Globus pallidus (tissue), 1 donor: ENCODE data around the gene NINJ2.

Source experiments
- DNase-seq: peaks from one replicate; pipeline ENCODE4 v3.0.0-alpha.2; 2015; ENCODE audit warnings: low spot score

NINJ2 gene

GRCh38 chr12:614411-614970 is 48.8 kb downstream of the NINJ2 start:
- DNase-seq = peak; percentile 67

- DNase-seq = no peak
Observed at GRCh38 chr12:613996-614395, 49.2 kb downstream of the NINJ2 start.

GRCh38 chr12:612886-613285 is 50.4 kb downstream of the NINJ2 start:
- DNase-seq = no peak

GRCh38 chr12:612293-612692 is 51.0 kb downstream of the NINJ2 start:
- no peak for DNase-seq

- DNase-seq = no peak
Observed at GRCh38 chr12:611721-612120, 51.5 kb downstream of the NINJ2 start.

GRCh38 chr12:608921-609320 is 54.3 kb downstream of the NINJ2 start:
- no peak for DNase-seq

GRCh38 chr12:608413-608812 is 54.8 kb downstream of the NINJ2 start:
- DNase-seq = no peak

- peak; percentile 47 for DNase-seq
Observed at GRCh38 chr12:607541-608001, 55.7 kb downstream of the NINJ2 start.

- DNase-seq = no peak
Observed at GRCh38 chr12:604956-605355, 58.3 kb downstream of the NINJ2 start.

GRCh38 chr12:602700-603068 is 60.6 kb downstream of the NINJ2 start:
- no peak for DNase-seq

GRCh38 chr12:601976-602699 is 61.1 kb downstream of the NINJ2 start:
- no peak for DNase-seq

GRCh38 chr12:599756-600155 is 63.5 kb downstream of the NINJ2 start:
- no peak for DNase-seq

- no peak for DNase-seq
Observed at GRCh38 chr12:597926-598568, 65.2 kb downstream of the NINJ2 start.

GRCh38 chr12:593396-594270 is 69.6 kb downstream of the NINJ2 start:
- no peak for DNase-seq

- no peak for DNase-seq
Observed at GRCh38 chr12:592024-592505, 71.2 kb downstream of the NINJ2 start.

GRCh38 chr12:591167-592023 is 71.8 kb downstream of the NINJ2 start:
- DNase-seq = no peak

GRCh38 chr12:590206-590750 is 73.0 kb downstream of the NINJ2 start:
- DNase-seq = no peak

- no peak for DNase-seq
Observed at GRCh38 chr12:588646-589045, 74.6 kb downstream of the NINJ2 start.

GRCh38 chr12:588024-588322 is 75.3 kb downstream of the NINJ2 start:
- DNase-seq = no peak

GRCh38 chr12:587132-588023 is 75.9 kb downstream of the NINJ2 start:
- DNase-seq = no peak
